HG03066 (cell line): Measurements from ENCODE around the gene TRIB2.
"Not testable (repeated sequence)": the region's sequence is repeated elsewhere in the genome, so short reads cannot be mapped to it uniquely, and the experiment has no call there.

Experiments used
- ATAC-seq: cut with Tn5 transposase; IDR thresholded peaks from one replicate; pipeline ENCODE4 v1.9.1; 2021; ENCODE audit warnings: low read depth; ENCODE audit not compliant: unreplicated experiment

Gene TRIB2

GRCh38 chr2:12716282-12717190 lies at the start of gene TRIB2:
TSS of gene TRIB2 (plus strand) at chr2:12716936. CDS start at chr2:12718308, 1,372 bp downstream.
- ATAC-seq = peak; percentile 48

- no peak for ATAC-seq
Observed at GRCh38 chr2:12669036-12669435, 47.7 kb upstream of the TRIB2 start.

- ATAC-seq = no peak
Observed at GRCh38 chr2:12672711-12673315, 43.9 kb upstream of the TRIB2 start.

- no peak for ATAC-seq
Observed at GRCh38 chr2:12674644-12675328, 42.0 kb upstream of the TRIB2 start.

- no peak for ATAC-seq
Observed at GRCh38 chr2:12675352-12675795, 41.4 kb upstream of the TRIB2 start.

- no peak for ATAC-seq
Observed at GRCh38 chr2:12675801-12676200, 40.9 kb upstream of the TRIB2 start.

- ATAC-seq = no peak
Observed at GRCh38 chr2:12676771-12677170, 40.0 kb upstream of the TRIB2 start.

- no peak for ATAC-seq
Observed at GRCh38 chr2:12678186-12678585, 38.5 kb upstream of the TRIB2 start.

- ATAC-seq = no peak
Observed at GRCh38 chr2:12679550-12680072, 37.1 kb upstream of the TRIB2 start.

GRCh38 chr2:12680115-12680514 lies 36.6 kb upstream of the TRIB2 start:
- ATAC-seq = not testable (repeated sequence)

GRCh38 chr2:12682017-12682416 lies 34.7 kb upstream of the TRIB2 start:
- ATAC-seq = no peak

- no peak for ATAC-seq
Observed at GRCh38 chr2:12683457-12684100, 33.2 kb upstream of the TRIB2 start.

- no peak for ATAC-seq
Observed at GRCh38 chr2:12684471-12684936, 32.2 kb upstream of the TRIB2 start.

- ATAC-seq = no peak
Observed at GRCh38 chr2:12685145-12685544, 31.6 kb upstream of the TRIB2 start.

GRCh38 chr2:12685956-12686355 lies 30.8 kb upstream of the TRIB2 start:
- ATAC-seq = no peak

- ATAC-seq = no peak
Observed at GRCh38 chr2:12686708-12687283, 29.9 kb upstream of the TRIB2 start.

- ATAC-seq = no peak
Observed at GRCh38 chr2:12688091-12688490, 28.6 kb upstream of the TRIB2 start.

- no peak for ATAC-seq
Observed at GRCh38 chr2:12688893-12689292, 27.8 kb upstream of the TRIB2 start.

GRCh38 chr2:12693509-12693908 lies 23.2 kb upstream of the TRIB2 start:
- no peak for ATAC-seq
